ENCODE measurements around the gene SKIC3.

The SKIC3 gene

GRCh38 chr5:95533106-95533505 is 21.7 kb downstream of the SKIC3 start:
- H3K36me3 ChIP-seq (ENCODE audit: control insufficient read depth in 1 of 2, insufficient read depth in 2 of 2, low read length in 2 of 2) = peaks cover 19 to 53% of the 10 kb centered on the region in 2 donors
- H3K27me3 ChIP-seq (ENCODE audit: control insufficient read depth in 1 of 2, insufficient read depth in 2 of 2, low read length in 2 of 2) = no peaks in the 10 kb centered on the region
- no peaks in the 10 kb centered on the region for H3K4me1 ChIP-seq (ENCODE audit: control insufficient read depth in 1 of 2, insufficient read depth in 2 of 2, low read length in 2 of 2)
- no peaks in the 10 kb centered on the region for H3K9me3 ChIP-seq (ENCODE audit: control insufficient read depth in 1 of 2, low read length in 2 of 2)
- H3K27ac ChIP-seq (ENCODE audit: low read depth, low read length) = no peak overlapping the region
- H3K9ac ChIP-seq (ENCODE audit: low read depth in 1 of 2, low read length in 2 of 2) = no peak overlapping the region
- no peak overlapping the region for H3K4me3 ChIP-seq (ENCODE audit: low read depth in 1 of 2, low read length in 2 of 2)

- Histone ChIP-seq H3K27ac (ENCODE audit: low read depth, low read length) (no peak overlapping the region), H3K36me3 (ENCODE audit: control insufficient read depth in 1 of 2, insufficient read depth in 2 of 2, low read length in 2 of 2) (peaks cover 19 to 53% of the 10 kb centered on the region in 2 donors), H3K9ac (ENCODE audit: low read depth in 1 of 2, low read length in 2 of 2) (no peak overlapping the region), H3K9me3 (ENCODE audit: control insufficient read depth in 1 of 2, low read length in 2 of 2) (no peaks in the 10 kb centered on the region), H3K4me3 (ENCODE audit: low read depth in 1 of 2, low read length in 2 of 2) (no peak overlapping the region), H3K4me1 (ENCODE audit: control insufficient read depth in 1 of 2, insufficient read depth in 2 of 2, low read length in 2 of 2) (no peaks in the 10 kb centered on the region), H3K27me3 (ENCODE audit: control insufficient read depth in 1 of 2, insufficient read depth in 2 of 2, low read length in 2 of 2) (no peaks in the 10 kb centered on the region)
Measured at GRCh38 chr5:95532415-95532814, 22.4 kb downstream of the SKIC3 start.

DNA sequence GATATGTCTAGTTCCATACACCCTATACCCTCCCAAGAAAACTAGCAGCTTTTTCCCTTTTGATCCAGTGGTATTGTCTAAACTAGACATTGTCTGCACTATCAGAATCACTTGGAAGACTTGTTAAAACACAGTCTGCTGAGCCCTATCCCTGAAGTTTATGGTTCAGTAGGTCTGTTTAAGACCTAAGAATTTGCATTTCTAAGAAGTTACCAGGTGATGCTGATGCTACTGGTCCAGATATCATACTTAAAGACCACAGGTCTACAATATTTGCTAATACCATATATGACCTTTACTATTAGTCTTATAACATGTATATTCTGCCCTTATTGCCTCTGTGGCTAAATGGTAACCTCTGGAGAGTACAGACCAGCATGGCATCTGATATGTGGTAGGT is 23.3 kb downstream of the SKIC3 start:
- Histone ChIP-seq H3K4me1 (ENCODE audit: control insufficient read depth in 1 of 2, insufficient read depth in 2 of 2, low read length in 2 of 2) (no peaks in the 10 kb centered on the region), H3K27ac (ENCODE audit: low read depth, low read length) (no peak overlapping the region), H3K9me3 (ENCODE audit: control insufficient read depth in 1 of 2, low read length in 2 of 2) (no peaks in the 10 kb centered on the region), H3K36me3 (ENCODE audit: control insufficient read depth in 1 of 2, insufficient read depth in 2 of 2, low read length in 2 of 2) (peaks cover 23 to 50% of the 10 kb centered on the region in 2 donors), H3K27me3 (ENCODE audit: control insufficient read depth in 1 of 2, insufficient read depth in 2 of 2, low read length in 2 of 2) (no peaks in the 10 kb centered on the region), H3K9ac (ENCODE audit: low read depth in 1 of 2, low read length in 2 of 2) (no peak overlapping the region), H3K4me3 (ENCODE audit: low read depth in 1 of 2, low read length in 2 of 2) (no peak overlapping the region)

GRCh38 chr5:95530416-95530815 is 24.4 kb downstream of the SKIC3 start:
- peaks cover 20 to 45% of the 10 kb centered on the region in 2 donors for H3K36me3 ChIP-seq (ENCODE audit: control insufficient read depth in 1 of 2, insufficient read depth in 2 of 2, low read length in 2 of 2)

GRCh38 chr5:95528565-95528964 is 26.2 kb downstream of the SKIC3 start:
- peaks cover 22 to 50% of the 10 kb centered on the region in 2 donors for H3K36me3 ChIP-seq (ENCODE audit: control insufficient read depth in 1 of 2, insufficient read depth in 2 of 2, low read length in 2 of 2)
- no peak overlapping the region for H3K4me3 ChIP-seq (ENCODE audit: low read depth in 1 of 2, low read length in 2 of 2)
- no peaks in the 10 kb centered on the region for H3K4me1 ChIP-seq (ENCODE audit: control insufficient read depth in 1 of 2, insufficient read depth in 2 of 2, low read length in 2 of 2)
- H3K27ac ChIP-seq (ENCODE audit: low read depth, low read length) = no peak overlapping the region
- H3K9me3 ChIP-seq (ENCODE audit: control insufficient read depth in 1 of 2, low read length in 2 of 2) = no peaks in the 10 kb centered on the region
- H3K9ac ChIP-seq (ENCODE audit: low read depth in 1 of 2, low read length in 2 of 2) = no peak overlapping the region
- H3K27me3 ChIP-seq (ENCODE audit: control insufficient read depth in 1 of 2, insufficient read depth in 2 of 2, low read length in 2 of 2) = no peaks in the 10 kb centered on the region

More at GRCh38 chr5:95530416-95530815, 24.4 kb downstream of the SKIC3 start:
- H3K4me3 ChIP-seq (ENCODE audit: low read depth in 1 of 2, low read length in 2 of 2) = no peak overlapping the region
- no peaks in the 10 kb centered on the region for H3K9me3 ChIP-seq (ENCODE audit: control insufficient read depth in 1 of 2, low read length in 2 of 2)
- no peaks in the 10 kb centered on the region for H3K4me1 ChIP-seq (ENCODE audit: control insufficient read depth in 1 of 2, insufficient read depth in 2 of 2, low read length in 2 of 2)
- no peak overlapping the region for H3K27ac ChIP-seq (ENCODE audit: low read depth, low read length)
- no peaks in the 10 kb centered on the region for H3K27me3 ChIP-seq (ENCODE audit: control insufficient read depth in 1 of 2, insufficient read depth in 2 of 2, low read length in 2 of 2)
- H3K9ac ChIP-seq (ENCODE audit: low read depth in 1 of 2, low read length in 2 of 2) = no peak overlapping the region

- no peak overlapping the region for H3K27ac ChIP-seq (ENCODE audit: low read depth, low read length)
- H3K4me1 ChIP-seq (ENCODE audit: control insufficient read depth in 1 of 2, insufficient read depth in 2 of 2, low read length in 2 of 2) = no peaks in the 10 kb centered on the region
- no peaks in the 10 kb centered on the region for H3K9me3 ChIP-seq (ENCODE audit: control insufficient read depth in 1 of 2, low read length in 2 of 2)
- H3K36me3 ChIP-seq (ENCODE audit: control insufficient read depth in 1 of 2, insufficient read depth in 2 of 2, low read length in 2 of 2) = peaks cover 22 to 60% of the 10 kb centered on the region in 2 donors
- H3K27me3 ChIP-seq (ENCODE audit: control insufficient read depth in 1 of 2, insufficient read depth in 2 of 2, low read length in 2 of 2) = no peaks in the 10 kb centered on the region
- no peak overlapping the region for H3K4me3 ChIP-seq (ENCODE audit: low read depth in 1 of 2, low read length in 2 of 2)
- H3K9ac ChIP-seq (ENCODE audit: low read depth in 1 of 2, low read length in 2 of 2) = no peak overlapping the region
Measured at GRCh38 chr5:95526871-95527270, 27.9 kb downstream of the SKIC3 start.

DNA sequence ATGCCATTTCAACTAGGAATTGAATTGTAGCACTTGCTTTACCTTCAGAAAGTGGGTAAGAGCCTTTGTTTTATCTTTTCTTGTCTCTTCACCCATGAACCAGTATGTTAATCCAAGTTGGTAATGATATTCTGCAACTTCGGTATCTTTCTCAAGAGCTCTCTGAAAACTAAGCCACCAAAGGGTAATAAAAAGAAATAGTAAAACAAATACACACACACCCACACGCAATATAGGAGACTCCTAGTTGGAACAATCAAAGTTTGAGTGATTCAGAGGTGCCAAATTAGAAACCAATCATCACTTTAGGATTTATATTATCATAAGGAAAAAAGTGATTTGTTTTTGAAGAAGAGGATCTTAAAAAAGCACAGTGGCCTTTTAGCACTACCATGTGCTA is 30.4 kb downstream of the SKIC3 start:
- Histone ChIP-seq H3K36me3 (ENCODE audit: control insufficient read depth in 1 of 2, insufficient read depth in 2 of 2, low read length in 2 of 2) (peaks cover 15 to 65% of the 10 kb centered on the region in 2 donors), H3K9ac (ENCODE audit: low read depth in 1 of 2, low read length in 2 of 2) (no peak overlapping the region), H3K4me1 (ENCODE audit: control insufficient read depth in 1 of 2, insufficient read depth in 2 of 2, low read length in 2 of 2) (no peaks in the 10 kb centered on the region), H3K9me3 (ENCODE audit: control insufficient read depth in 1 of 2, low read length in 2 of 2) (no peaks in the 10 kb centered on the region), H3K27ac (ENCODE audit: low read depth, low read length) (no peak overlapping the region), H3K27me3 (ENCODE audit: control insufficient read depth in 1 of 2, insufficient read depth in 2 of 2, low read length in 2 of 2) (no peaks in the 10 kb centered on the region), H3K4me3 (ENCODE audit: low read depth in 1 of 2, low read length in 2 of 2) (no peak overlapping the region)

GRCh38 chr5:95520206-95520605 is 34.6 kb downstream of the SKIC3 start:
- no peaks in the 10 kb centered on the region for H3K27me3 ChIP-seq (ENCODE audit: control insufficient read depth in 1 of 2, insufficient read depth in 2 of 2, low read length in 2 of 2)
- no peak overlapping the region for H3K4me3 ChIP-seq (ENCODE audit: low read depth in 1 of 2, low read length in 2 of 2)
- H3K36me3 ChIP-seq (ENCODE audit: control insufficient read depth in 1 of 2, insufficient read depth in 2 of 2, low read length in 2 of 2) = peaks cover 13 to 68% of the 10 kb centered on the region in 2 donors
- H3K27ac ChIP-seq (ENCODE audit: low read depth, low read length) = no peak overlapping the region
- H3K9me3 ChIP-seq (ENCODE audit: control insufficient read depth in 1 of 2, low read length in 2 of 2) = no peaks in the 10 kb centered on the region
- H3K9ac ChIP-seq (ENCODE audit: low read depth in 1 of 2, low read length in 2 of 2) = no peak overlapping the region
- H3K4me1 ChIP-seq (ENCODE audit: control insufficient read depth in 1 of 2, insufficient read depth in 2 of 2, low read length in 2 of 2) = no peaks in the 10 kb centered on the region

- Histone ChIP-seq H3K27ac (ENCODE audit: low read depth, low read length) (no peak overlapping the region), H3K4me1 (ENCODE audit: control insufficient read depth in 1 of 2, insufficient read depth in 2 of 2, low read length in 2 of 2) (no peaks in the 10 kb centered on the region), H3K9me3 (ENCODE audit: control insufficient read depth in 1 of 2, low read length in 2 of 2) (no peaks in the 10 kb centered on the region), H3K4me3 (ENCODE audit: low read depth in 1 of 2, low read length in 2 of 2) (no peak overlapping the region), H3K27me3 (ENCODE audit: control insufficient read depth in 1 of 2, insufficient read depth in 2 of 2, low read length in 2 of 2) (no peaks in the 10 kb centered on the region), H3K9ac (ENCODE audit: low read depth in 1 of 2, low read length in 2 of 2) (no peak overlapping the region), H3K36me3 (ENCODE audit: control insufficient read depth in 1 of 2, insufficient read depth in 2 of 2, low read length in 2 of 2) (peaks cover 13 to 69% of the 10 kb centered on the region in 2 donors)
Measured at GRCh38 chr5:95519681-95520080, 35.1 kb downstream of the SKIC3 start.

DNA sequence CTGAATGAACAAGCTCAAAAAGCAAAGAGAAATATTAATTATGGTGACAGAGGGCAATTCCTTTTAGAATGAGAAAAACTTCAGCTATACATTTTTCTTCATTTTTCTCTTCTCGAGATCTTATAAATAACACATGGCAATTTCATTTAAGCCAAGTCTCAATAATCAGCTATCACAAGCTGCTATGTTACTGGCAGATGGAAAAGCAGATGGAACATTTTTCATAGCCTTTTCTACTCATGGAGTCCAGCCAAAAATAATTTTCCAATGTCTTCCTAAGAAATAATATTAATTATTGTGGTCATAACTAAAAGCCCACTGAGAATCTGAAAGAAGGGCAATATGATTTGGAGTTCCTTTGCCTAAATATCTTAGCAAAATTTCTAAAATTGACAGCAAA is 35.6 kb downstream of the SKIC3 start:
- no peak overlapping the region for H3K4me3 ChIP-seq (ENCODE audit: low read depth in 1 of 2, low read length in 2 of 2)
- no peaks in the 10 kb centered on the region for H3K27me3 ChIP-seq (ENCODE audit: control insufficient read depth in 1 of 2, insufficient read depth in 2 of 2, low read length in 2 of 2)
- H3K4me1 ChIP-seq (ENCODE audit: control insufficient read depth in 1 of 2, insufficient read depth in 2 of 2, low read length in 2 of 2) = no peaks in the 10 kb centered on the region
- no peak overlapping the region for H3K9ac ChIP-seq (ENCODE audit: low read depth in 1 of 2, low read length in 2 of 2)
- H3K27ac ChIP-seq (ENCODE audit: low read depth, low read length) = no peak overlapping the region
- H3K36me3 ChIP-seq (ENCODE audit: control insufficient read depth in 1 of 2, insufficient read depth in 2 of 2, low read length in 2 of 2) = peaks cover 13 to 68% of the 10 kb centered on the region in 2 donors
- no peaks in the 10 kb centered on the region for H3K9me3 ChIP-seq (ENCODE audit: control insufficient read depth in 1 of 2, low read length in 2 of 2)

- H3K27ac ChIP-seq (ENCODE audit: low read depth, low read length) = no peak overlapping the region
- H3K9me3 ChIP-seq (ENCODE audit: control insufficient read depth in 1 of 2, low read length in 2 of 2) = no peaks in the 10 kb centered on the region
- H3K4me3 ChIP-seq (ENCODE audit: low read depth in 1 of 2, low read length in 2 of 2) = no peak overlapping the region
- peaks cover 14 to 68% of the 10 kb centered on the region in 2 donors for H3K36me3 ChIP-seq (ENCODE audit: control insufficient read depth in 1 of 2, insufficient read depth in 2 of 2, low read length in 2 of 2)
- no peak overlapping the region for H3K9ac ChIP-seq (ENCODE audit: low read depth in 1 of 2, low read length in 2 of 2)
- no peaks in the 10 kb centered on the region for H3K27me3 ChIP-seq (ENCODE audit: control insufficient read depth in 1 of 2, insufficient read depth in 2 of 2, low read length in 2 of 2)
- no peaks in the 10 kb centered on the region for H3K4me1 ChIP-seq (ENCODE audit: control insufficient read depth in 1 of 2, insufficient read depth in 2 of 2, low read length in 2 of 2)
Measured at GRCh38 chr5:95518417-95518816, 36.4 kb downstream of the SKIC3 start.
